ENCODE data around the gene RCCD1. TPM values are rescaled to one million over a fixed set of nuclear protein-coding genes. Genes with fewer than 3 reads are reported as not detected.

RCCD1 gene
- total and polyA plus RNA-seq, 9 of the 15 experiments (the other 6 are each of a cell fraction or from before 2014, with no cell fraction given) = 11.1 to 51.4 (median 24.7) TPM

DNA sequence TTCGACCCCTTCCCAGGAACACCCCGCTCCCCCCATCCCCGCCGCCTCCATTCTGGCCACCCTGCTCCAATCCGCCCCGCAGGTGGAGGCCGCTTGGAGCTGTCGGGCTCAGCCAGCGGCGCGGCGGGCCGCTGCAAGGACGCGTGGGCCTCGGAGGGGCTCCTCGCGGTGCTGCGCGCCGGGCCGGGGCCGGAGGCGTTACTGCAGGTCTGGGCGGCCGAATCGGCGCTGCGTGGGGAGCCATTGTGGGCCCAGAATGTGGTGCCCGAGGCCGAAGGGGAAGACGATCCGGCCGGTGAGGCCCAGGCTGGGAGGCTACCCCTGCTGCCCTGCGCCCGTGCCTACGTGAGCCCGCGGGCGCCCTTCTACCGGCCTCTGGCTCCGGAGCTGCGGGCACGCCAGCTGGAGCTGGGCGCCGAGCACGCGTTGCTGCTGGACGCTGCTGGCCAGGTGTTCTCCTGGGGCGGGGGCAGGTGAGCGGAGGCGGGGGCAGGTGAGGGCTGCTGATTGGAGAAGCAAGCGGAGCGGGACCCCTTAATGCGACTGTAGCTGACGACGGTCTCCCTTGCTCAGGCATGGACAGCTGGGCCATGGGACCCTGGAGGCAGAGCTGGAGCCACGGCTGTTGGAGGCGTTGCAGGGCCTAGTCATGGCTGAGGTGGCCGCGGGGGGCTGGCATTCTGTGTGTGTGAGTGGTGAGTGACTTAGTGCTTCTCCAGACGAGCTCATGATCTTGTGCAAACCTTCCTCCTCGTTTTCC, 2.5 kb downstream of the RCCD1 start:
- 94% methylated on average over 38 of the region's 63 CpGs for WGBS (ENCODE audit: insufficient coverage, low coverage, missing lambda C conversion rate)

DNA sequence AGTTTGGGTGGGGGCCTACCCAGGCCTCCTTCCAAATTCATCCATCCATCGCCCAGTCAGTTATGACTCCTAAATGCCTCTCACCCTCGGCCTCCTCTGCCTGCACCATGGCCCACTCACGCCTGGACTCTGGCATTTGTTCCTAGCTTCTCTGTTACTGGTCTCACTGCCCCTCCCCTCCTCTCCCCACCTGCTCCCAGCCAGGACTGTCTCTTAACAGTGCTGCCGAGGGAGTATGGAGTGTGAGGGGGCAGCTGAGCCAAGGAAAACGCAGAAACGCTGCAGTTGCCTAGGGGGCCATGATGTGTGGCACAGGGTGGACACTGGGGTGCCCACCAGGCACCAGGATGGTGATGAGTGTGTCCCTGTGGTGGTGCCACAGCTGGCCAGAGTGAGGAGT, 3.1 kb downstream of the RCCD1 start:
- Histone ChIP-seq H3K27ac (ENCODE audit: extremely low read depth, low read depth, low read length) (no peak overlapping the region), H3K27me3 (ENCODE audit: control insufficient read depth in 2 of 2, insufficient read depth in 2 of 2, low read length in 2 of 2) (no peaks in the 10 kb centered on the region), H3K79me2 (ENCODE audit: control insufficient read depth, insufficient read depth, low read length) (peaks cover 35% of the 10 kb centered on the region), H2AFZ (ENCODE audit: low read depth, low read length) (no peak overlapping the region), H3K4me3 (no peak overlapping the region), H3K9me1 (ENCODE audit: control insufficient read depth, insufficient read depth, low read length) (no peaks in the 10 kb centered on the region), H3K4me2 (ENCODE audit: insufficient read depth, low read length) (no peak overlapping the region), H3K9me3 (replicated peaks; ENCODE audit: control insufficient read depth, insufficient read depth, low read depth, low read length) (no peaks in the 10 kb centered on the region), H3K36me3 (ENCODE audit: control insufficient read depth, insufficient read depth, low read length) (peaks cover 63% of the 10 kb centered on the region), H4K20me1 (replicated peaks; ENCODE audit: control insufficient read depth, insufficient read depth, low read length) (no peaks in the 10 kb centered on the region), H3K9ac (ENCODE audit: insufficient read depth in 1 of 2, low read depth in 2 of 2, low read length in 2 of 2) (peak overlapping the region in 1 of 2 experiments; percentile 31; a peak in 1 of 4 replicates), H3K4me1 (replicated peaks in 1 of 2; ENCODE audit: control insufficient read depth in 2 of 2, insufficient read depth in 2 of 2, low read length in 2 of 2) (peaks cover 8 to 44% of the 10 kb centered on the region in 2 experiments; a peak in 4 of 5 replicates)
- no peak for DNase-seq (ENCODE audit: extremely low read depth in 1 of 4, low spot score in 3 of 4)
- in situ Hi-C loops (cut with MboI) (no loop called here), intact Hi-C loops (cut with micrococcal nuclease) (loop anchor here (5.0 kb wide), 1 partner anchor 35 kb away; the partner anchor contains the start of gene PRC1)
- ATAC-seq = no peak
- FAIRE-seq = no peak
- ChIA-PET POLR2A (interaction anchor here (0.6 to 3.6 kb wide), 7 partner anchors 8 to 39 kb away, joined by 3 to 20 read pairs (median 6); no protein-coding TSS in a partner anchor), CTCF (ENCODE audit: low intra/inter-chr PET ratio) (no interaction called here)
- no TSS peak for BruUV-seq (replicated peaks)
- WGBS (ENCODE audit: insufficient coverage, low coverage, missing lambda C conversion rate) = 94% methylated on average over 4 of the region's 6 CpGs
- no peak for TF ChIP-seq MED1 (CRISPR knock-in tag; IDR thresholded peaks at IDR 0.05; ENCODE audit: borderline replicate concordance)
- TF ChIP-seq ZC3H4 (CRISPR knock-in tag; IDR thresholded peaks at IDR 0.05; ENCODE audit: borderline replicate concordance) = no peak
- no peak for TF ChIP-seq TRIM28 (IDR thresholded peaks at IDR 0.05)
- no peak for TF ChIP-seq NUFIP1 (IDR thresholded peaks at IDR 0.05; ENCODE audit: partially characterized antibody)
- no peak for TF ChIP-seq ZFP30 (CRISPR knock-in tag; IDR thresholded peaks at IDR 0.05; ENCODE audit: borderline replicate concordance)
- no peak for TF ChIP-seq RBM22 (IDR thresholded peaks at IDR 0.05; ENCODE audit: low read depth, low read length, poor library complexity, severe bottlenecking)
- TF ChIP-seq PHF21A (IDR thresholded peaks at IDR 0.05; ENCODE audit: borderline replicate concordance, low read depth) = no peak
- TF ChIP-seq TAF1 (IDR thresholded peaks at IDR 0.05; ENCODE audit: control insufficient read depth, extremely low read depth, insufficient read depth, low read length, severe bottlenecking) = no peak
- no peak for TF ChIP-seq ZNF23 (CRISPR knock-in tag; IDR thresholded peaks at IDR 0.05)
- no peak for TF ChIP-seq ZNF384 (IDR thresholded peaks at IDR 0.05; ENCODE audit: low read depth, low read length)
- TF ChIP-seq, protein P1, sequence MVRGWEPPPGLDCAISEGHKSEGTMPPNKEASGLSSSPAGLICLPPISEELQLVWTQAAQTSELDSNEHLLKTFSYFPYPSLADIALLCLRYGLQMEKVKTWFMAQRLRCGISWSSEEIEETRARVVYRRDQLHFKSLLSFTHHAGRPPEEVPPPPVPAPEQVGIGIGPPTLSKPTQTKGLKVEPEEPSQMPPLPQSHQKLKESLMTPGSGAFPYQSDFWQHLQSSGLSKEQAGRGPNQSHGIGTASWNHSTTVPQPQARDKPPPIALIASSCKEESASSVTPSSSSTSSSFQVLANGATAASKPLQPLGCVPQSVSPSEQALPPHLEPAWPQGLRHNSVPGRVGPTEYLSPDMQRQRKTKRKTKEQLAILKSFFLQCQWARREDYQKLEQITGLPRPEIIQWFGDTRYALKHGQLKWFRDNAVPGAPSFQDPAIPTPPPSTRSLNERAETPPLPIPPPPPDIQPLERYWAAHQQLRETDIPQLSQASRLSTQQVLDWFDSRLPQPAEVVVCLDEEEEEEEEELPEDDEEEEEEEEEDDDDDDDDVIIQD (CRISPR knock-in tag; IDR thresholded peaks at IDR 0.05) = no peak
- no peak for TF ChIP-seq PCBP1 (IDR thresholded peaks at IDR 0.05; ENCODE audit: low read depth, low read length, poor library complexity, severe bottlenecking)

More for the DNA sequence above, 2.5 kb downstream of the RCCD1 start:
- Histone ChIP-seq H3K9ac (ENCODE audit: insufficient read depth in 1 of 2, low read depth in 2 of 2, low read length in 2 of 2) (peak overlapping the region in 1 of 2 experiments; percentile 31; a peak in 1 of 4 replicates), H3K27me3 (ENCODE audit: control insufficient read depth in 2 of 2, insufficient read depth in 2 of 2, low read length in 2 of 2) (no peaks in the 10 kb centered on the region), H3K79me2 (ENCODE audit: control insufficient read depth, insufficient read depth, low read length) (peaks cover 31% of the 10 kb centered on the region), H3K9me3 (replicated peaks; ENCODE audit: control insufficient read depth, insufficient read depth, low read depth, low read length) (no peaks in the 10 kb centered on the region), H4K20me1 (replicated peaks; ENCODE audit: control insufficient read depth, insufficient read depth, low read length) (no peaks in the 10 kb centered on the region), H3K4me1 (replicated peaks in 1 of 2; ENCODE audit: control insufficient read depth in 2 of 2, insufficient read depth in 2 of 2, low read length in 2 of 2) (peaks cover 8 to 44% of the 10 kb centered on the region in 2 experiments; a peak in 4 of 5 replicates), H3K4me2 (ENCODE audit: insufficient read depth, low read length) (no peak overlapping the region), H3K4me3 (no peak overlapping the region), H2AFZ (ENCODE audit: low read depth, low read length) (no peak overlapping the region), H3K36me3 (ENCODE audit: control insufficient read depth, insufficient read depth, low read length) (peaks cover 62% of the 10 kb centered on the region), H3K27ac (ENCODE audit: extremely low read depth, low read depth, low read length) (no peak overlapping the region), H3K9me1 (ENCODE audit: control insufficient read depth, insufficient read depth, low read length) (no peaks in the 10 kb centered on the region)
- ATAC-seq (no peak), FAIRE-seq (no peak), DNase-seq (ENCODE audit: extremely low read depth in 1 of 4, low spot score in 3 of 4) (no peak)
- ChIA-PET CTCF (ENCODE audit: low intra/inter-chr PET ratio) (no interaction called here), POLR2A (interaction anchor here (0.6 to 3.6 kb wide), 11 partner anchors 8 to 48 kb away, joined by 3 to 20 read pairs (median 4); partner anchors contain the start of gene HDDC3)
- no TSS peak for BruUV-seq (replicated peaks)
- intact Hi-C loops (cut with micrococcal nuclease) (loop anchor here (5.0 kb wide), 1 partner anchor 35 kb away; the partner anchor contains the start of gene PRC1), in situ Hi-C loops (cut with MboI) (no loop called here)
- TF ChIP-seq PTRF (tag; IDR thresholded peaks at IDR 0.05) (no peak), HNRNPL (IDR thresholded peaks at IDR 0.05; ENCODE audit: low read depth, low read length) (0 out of 2 replicates have a peak, but pooled peaks have one; percentile 36)

Measured in K562 (cell line).